ENCODE data around the gene SUMO2.
"Not testable (repeated sequence)": the region's sequence is repeated elsewhere in the genome, so short reads cannot be mapped to it uniquely, and the experiment has no call there.

Gene SUMO2

GRCh38 chr17:75151930-75152329, 30.8 kb downstream of the SUMO2 start:
- DNase-seq (ENCODE audit: insufficient read length, low spot score), result no peak
- FAIRE-seq, result no peak

- DNase-seq (ENCODE audit: insufficient read length, low spot score) (no peak), FAIRE-seq (no peak)
These were observed 34.7 kb downstream of the SUMO2 start for GRCh38 chr17:75147878-75148546.

DNA sequence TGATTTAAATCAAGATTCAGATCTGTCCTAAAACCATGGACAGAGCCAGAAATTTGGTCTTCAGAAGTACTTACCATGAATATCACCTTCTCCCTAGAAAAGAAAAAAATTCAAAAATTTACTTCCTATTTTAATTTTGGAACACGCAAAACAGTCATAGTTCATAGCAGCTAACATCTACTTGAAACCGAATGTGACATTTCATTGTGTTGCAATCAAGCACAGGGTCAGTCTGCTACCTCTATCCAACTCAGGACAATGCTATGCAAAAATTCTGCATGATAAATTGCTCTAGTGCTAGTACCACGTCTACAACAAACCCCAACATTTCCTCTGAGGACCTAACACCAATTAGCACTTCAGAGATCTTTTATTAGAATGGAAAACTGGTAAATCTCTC, 36.2 kb downstream of the SUMO2 start:
- FAIRE-seq (no peak), DNase-seq (ENCODE audit: insufficient read length, low spot score) (no peak)

- FAIRE-seq (no peak), DNase-seq (ENCODE audit: insufficient read length, low spot score) (no peak)
These were observed 37.8 kb downstream of the SUMO2 start for GRCh38 chr17:75144816-75145512.

DNA sequence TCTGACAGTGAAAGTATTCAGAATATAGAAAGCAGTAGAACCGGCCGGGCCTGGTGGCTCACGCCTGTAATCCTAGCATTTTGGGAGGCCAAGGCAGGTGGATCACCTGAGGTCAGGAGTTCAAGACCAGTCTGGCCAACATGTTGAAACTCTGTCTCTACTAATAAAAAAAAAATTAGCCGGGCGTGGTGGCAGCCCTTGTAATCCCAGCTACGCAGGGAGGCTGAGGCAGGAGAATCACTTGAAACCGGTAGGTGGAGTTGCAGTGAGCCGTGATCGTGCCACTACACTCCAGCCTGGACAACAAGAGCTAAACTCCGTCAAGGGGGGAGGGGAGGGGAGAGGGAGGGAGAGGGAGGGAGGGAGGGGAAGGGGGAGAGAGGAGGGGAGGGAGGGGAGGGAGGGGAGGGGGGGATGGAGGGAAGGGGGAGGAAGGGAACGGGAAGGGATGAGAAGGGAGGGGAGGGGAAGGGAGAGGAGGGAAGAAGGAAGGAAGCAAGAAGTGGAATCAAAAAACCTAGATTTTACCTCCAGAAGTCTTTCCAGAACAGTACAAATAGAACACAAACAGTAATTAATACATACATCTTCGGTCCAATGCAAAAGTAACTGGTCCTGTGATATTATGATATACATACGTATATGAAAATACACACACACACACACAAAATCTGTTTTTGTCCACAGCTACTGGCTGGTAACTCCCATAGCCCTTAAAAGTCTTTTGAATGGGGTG, 40.4 kb downstream of the SUMO2 start:
- FAIRE-seq (no peak), DNase-seq (ENCODE audit: insufficient read length, low spot score) (no peak)

- no peak for DNase-seq (ENCODE audit: insufficient read length, low spot score)
These were observed 44.2 kb downstream of the SUMO2 start for GRCh38 chr17:75138519-75138918.

DNA sequence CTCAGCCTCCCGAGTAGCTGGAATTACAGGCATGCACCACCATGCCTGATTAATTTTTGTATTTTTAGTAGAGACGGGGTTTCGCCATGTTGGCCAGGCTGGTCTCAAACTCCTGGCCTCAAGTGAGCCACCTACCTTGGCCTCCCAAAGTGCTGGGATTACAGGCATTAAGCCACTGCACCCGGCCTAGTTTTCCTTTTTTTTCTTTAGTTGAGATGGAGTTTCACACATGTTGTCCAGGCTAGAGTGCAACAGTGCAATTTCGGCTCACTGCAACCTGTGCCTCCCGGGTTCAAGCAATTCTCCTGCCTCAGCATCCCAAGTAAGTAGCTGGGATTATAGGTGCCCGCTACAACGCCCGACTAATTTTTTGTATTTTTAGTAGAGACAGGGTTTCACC, 45.0 kb downstream of the SUMO2 start:
- FAIRE-seq; DNase-seq (ENCODE audit: insufficient read length, low spot score): not testable (repeated sequence)

More at GRCh38 chr17:75138519-75138918, 44.2 kb downstream of the SUMO2 start:
- FAIRE-seq, result no peak

- DNase-seq (ENCODE audit: insufficient read length, low spot score) (no peak), FAIRE-seq (no peak)
These were observed 46.8 kb downstream of the SUMO2 start for GRCh38 chr17:75135946-75136345.

DNA sequence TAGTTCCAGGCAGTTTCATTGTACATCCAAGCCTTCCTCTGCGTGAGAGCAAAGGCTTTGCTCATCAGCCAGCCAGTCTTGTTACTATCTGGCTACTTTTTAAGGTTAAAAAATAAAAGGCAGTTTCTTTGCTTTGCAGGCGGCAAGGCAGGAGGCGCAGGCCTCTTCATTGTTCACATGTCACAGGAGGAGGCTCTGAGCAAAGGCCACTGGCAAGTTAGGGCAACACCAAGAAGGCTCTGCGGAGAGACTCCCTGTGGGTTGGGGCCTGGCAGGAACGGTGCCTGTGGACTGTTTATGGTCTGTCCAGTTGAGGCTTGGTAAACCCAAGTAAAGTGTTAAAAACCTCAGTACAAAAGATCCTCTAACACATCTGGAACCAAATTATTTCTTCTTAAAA, 47.3 kb downstream of the SUMO2 start:
- DNase-seq (ENCODE audit: insufficient read length, low spot score), result no peak
- no peak for FAIRE-seq

- DNase-seq (ENCODE audit: insufficient read length, low spot score); FAIRE-seq: not testable (repeated sequence)
These were observed 49.0 kb downstream of the SUMO2 start for GRCh38 chr17:75133607-75134347.

GRCh38 chr17:75133001-75133400, 49.8 kb downstream of the SUMO2 start:
- FAIRE-seq (no peak), DNase-seq (ENCODE audit: insufficient read length, low spot score) (no peak)

DNA sequence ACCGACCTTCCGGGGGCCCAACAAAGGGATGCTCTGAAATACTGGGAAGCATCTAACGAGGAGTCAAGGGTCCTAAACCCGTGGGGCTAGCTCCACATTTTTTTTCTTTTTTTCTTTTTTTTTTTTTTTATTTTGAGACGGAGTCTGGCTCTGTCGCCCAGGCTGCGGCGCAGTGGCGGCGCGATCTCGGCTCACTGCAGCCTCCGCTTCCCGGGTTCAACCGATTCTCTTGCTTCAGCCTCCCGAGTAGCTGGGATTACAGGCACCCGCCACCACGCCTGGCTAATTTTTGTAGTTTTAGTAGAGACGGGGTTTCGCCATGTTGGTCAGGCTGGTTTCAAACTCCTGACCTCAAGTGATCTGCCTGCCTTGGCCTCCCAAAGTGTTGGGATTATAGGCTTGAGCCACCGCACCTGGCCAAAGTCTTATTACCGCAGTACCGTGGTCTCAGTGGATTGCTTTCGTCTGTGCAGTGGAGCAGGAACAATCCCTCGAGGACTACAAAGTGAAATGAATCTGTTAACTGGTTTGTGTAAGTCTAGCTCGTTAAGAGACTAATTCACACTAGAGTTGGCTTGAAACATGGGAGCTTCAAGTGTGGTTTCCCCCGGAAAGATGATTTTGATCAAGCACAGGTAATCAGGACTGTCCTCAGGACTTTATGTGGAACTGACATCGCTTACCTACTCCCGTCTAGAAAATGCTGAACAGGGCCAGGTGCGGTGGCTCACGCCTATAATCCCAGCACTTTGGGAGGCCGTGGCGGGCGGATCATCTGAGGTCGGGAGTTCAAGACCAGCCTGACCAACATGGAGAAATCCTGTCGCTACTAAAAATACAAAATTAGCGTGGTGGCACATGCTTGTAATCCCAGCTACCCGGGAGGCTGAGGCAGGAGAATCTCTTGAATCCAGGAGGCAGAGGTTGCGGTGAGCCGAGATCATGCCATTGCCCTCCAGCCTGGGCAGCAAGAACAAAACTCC, 50.5 kb downstream of the SUMO2 start:
- DNase-seq (ENCODE audit: insufficient read length, low spot score); FAIRE-seq: not testable (repeated sequence)

GRCh38 chr17:75131278-75132017, 51.3 kb downstream of the SUMO2 start, which contains the start of gene NT5C:
NT5C (minus strand) TSS chr17:75131742; CDS start chr17:75131707, 35 bp downstream.
- DNase-seq (ENCODE audit: insufficient read length, low spot score), result peak; percentile 93
- FAIRE-seq, result peak; percentile 80

DNA sequence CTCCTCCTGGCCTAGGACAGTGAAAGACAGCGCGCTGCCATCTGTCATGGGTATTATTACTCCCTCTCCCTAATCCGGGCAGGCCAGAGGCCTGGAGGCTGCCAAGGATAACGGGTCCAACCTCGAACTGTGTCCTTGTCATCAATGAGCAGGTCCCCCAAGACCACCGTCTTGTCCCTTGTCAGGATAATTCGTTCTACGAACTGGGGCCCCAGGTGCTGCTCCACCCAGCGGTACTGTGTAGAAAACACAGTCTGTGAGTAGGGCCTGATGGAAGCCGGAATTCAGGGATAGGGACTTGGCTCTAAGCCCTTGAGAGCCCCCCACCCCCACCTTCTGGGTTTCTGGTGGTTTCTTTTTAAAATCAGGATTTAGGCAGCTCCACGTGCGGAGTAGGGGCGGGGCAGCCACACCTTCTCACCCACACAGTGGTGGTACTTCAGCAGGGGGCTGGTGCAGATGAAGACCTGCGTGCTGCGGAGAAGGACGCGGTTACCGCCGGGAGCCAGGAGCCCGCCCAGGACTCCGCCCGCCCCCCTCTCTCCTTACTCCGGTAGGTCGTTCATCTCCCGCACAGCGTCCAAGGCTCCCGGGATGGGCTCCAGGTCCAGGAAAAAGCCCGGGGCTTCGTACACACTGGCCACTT, 52.0 kb downstream of the SUMO2 start:
- no peak for FAIRE-seq

GRCh38 chr17:75130059-75130631, 52.6 kb downstream of the SUMO2 start:
- no peak for FAIRE-seq

More for the DNA sequence above, 52.0 kb downstream of the SUMO2 start:
- peak; percentile 81 for DNase-seq (ENCODE audit: insufficient read length, low spot score)

GRCh38 chr17:75129576-75129975, 53.2 kb downstream of the SUMO2 start:
- FAIRE-seq (no peak), DNase-seq (ENCODE audit: insufficient read length, low spot score) (no peak)

More at GRCh38 chr17:75130059-75130631, 52.6 kb downstream of the SUMO2 start:
- DNase-seq (ENCODE audit: insufficient read length, low spot score), result no peak

- DNase-seq (ENCODE audit: insufficient read length, low spot score), result no peak
- FAIRE-seq, result no peak
These were observed 53.9 kb downstream of the SUMO2 start for GRCh38 chr17:75128694-75129505.

All from HTR-8/SVneo (cell line).